ENCODE measurements around the gene NOS3. TPM values are rescaled to one million over a fixed set of nuclear protein-coding genes. Genes with fewer than 3 reads are reported as not detected.

Gene NOS3
- total and polyA plus RNA-seq, 9 of the 15 experiments (the other 6 are each of a cell fraction or from before 2014, with no cell fraction given), result 1.1 to 121 (median 23.6) TPM

GRCh38 chr7:151028131-151028947, 37.5 kb downstream of the NOS3 start, which contains the start of gene ABCB8 (continued):
- peak; percentile 96 to 98 for TF ChIP-seq MNT (conservative IDR thresholded peaks at IDR 0.05)
- TF ChIP-seq ARID1B (IDR thresholded peaks at IDR 0.05), result peak; percentile 65
- peak; percentile 72; the same call in 1 of the 2 replicates for TF ChIP-seq ATF6 (CRISPR knock-in tag; IDR thresholded peaks at IDR 0.05)
- peak; percentile 48; the same call in 1 of the 2 replicates for TF ChIP-seq ZNF511 (CRISPR knock-in tag; IDR thresholded peaks at IDR 0.05)
- TF ChIP-seq KDM5B (IDR thresholded peaks at IDR 0.05; ENCODE audit: insufficient replicate concordance, low read depth, low read length), result peak; percentile 87
- TF ChIP-seq RBM22 (IDR thresholded peaks at IDR 0.05; ENCODE audit: low read depth, low read length, poor library complexity, severe bottlenecking), result peak; percentile 21
- TF ChIP-seq CBFB (CRISPR knock-in tag; IDR thresholded peaks at IDR 0.05), result peak; percentile 13; the same call in 1 of the 2 replicates
- peak; percentile 71 for TF ChIP-seq SUPT5H (IDR thresholded peaks at IDR 0.05)
- TF ChIP-seq DEAF1 (CRISPR knock-in tag; IDR thresholded peaks at IDR 0.05), result peak; percentile 78; the same call in 1 of the 2 replicates
- 0 out of 2 replicates have a peak, but pooled peaks have one; percentile 6 for TF ChIP-seq ZNF24 (IDR thresholded peaks at IDR 0.05)
- peak in 1 of 2 experiments; percentile 55; a peak in 2 of 4 replicates for TF ChIP-seq NONO (IDR thresholded peaks at IDR 0.05; ENCODE audit: low read depth in 2 of 2, low read length in 1 of 2)
- TF ChIP-seq KLF6 (CRISPR knock-in tag; IDR thresholded peaks at IDR 0.05; ENCODE audit: borderline replicate concordance), result peak; percentile 80; the same call in 1 of the 2 replicates
- no peak; the same call in 1 of the 2 replicates for TF ChIP-seq GATAD2B (IDR thresholded peaks at IDR 0.05; ENCODE audit: borderline replicate concordance)
- TF ChIP-seq MCM2 (IDR thresholded peaks at IDR 0.05; ENCODE audit: low read depth), result no peak
- TF ChIP-seq THAP7 (CRISPR knock-in tag; IDR thresholded peaks at IDR 0.05), result no peak
- peak in 1 of 2 experiments; percentile 60; a peak in 1 of 4 replicates for TF ChIP-seq KDM4B (IDR thresholded peaks at IDR 0.05; ENCODE audit: borderline replicate concordance in 2 of 2, low read depth in 1 of 2)
- TF ChIP-seq MLLT1 (IDR thresholded peaks at IDR 0.05), result peak in 1 of 2 experiments; percentile 97; a peak in 2 of 4 replicates
- TF ChIP-seq BRF1 (IDR thresholded peaks at IDR 0.05; ENCODE audit: borderline replicate concordance, extremely low read depth, insufficient read length), result no peak

Measured in K562 (cell line).